ENCODE measurements around the gene PRKCE. TPM values are rescaled to one million over a fixed set of nuclear protein-coding genes. Genes with fewer than 3 reads are reported as not detected.

Gene PRKCE
- total and polyA plus RNA-seq, 11 donors = 4.1 to 22.3 (median 16.2) TPM

DNA sequence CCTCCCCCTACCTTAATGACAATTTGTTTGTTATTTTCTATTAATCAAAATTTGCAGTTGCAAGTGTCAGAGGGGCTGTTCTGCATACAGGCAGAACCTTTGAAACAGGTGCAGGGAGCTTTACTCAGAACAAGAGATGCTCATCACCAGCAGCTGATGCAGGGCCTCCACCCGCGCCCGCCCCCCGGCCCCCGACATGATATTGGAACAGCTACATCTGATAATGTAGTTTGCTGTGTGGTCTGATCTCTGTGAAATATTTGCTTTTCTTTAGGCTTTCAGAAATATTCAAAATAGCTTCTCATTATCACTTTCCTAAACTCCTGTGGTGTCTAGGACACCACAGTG, 130.0 kb downstream of the PRKCE start:
- Histone ChIP-seq H3K36me3 (no peaks in the 10 kb centered on the region), H3K9me3 (no peaks in the 10 kb centered on the region), H3K27me3 (no peaks in the 10 kb centered on the region), H3K4me3 (no peak overlapping the region), H3K4me1 (peaks cover 0 to 39% (median 14%) of the 10 kb centered on the region in 12 donors), H3K27ac (no peak overlapping the region)
- TF ChIP-seq, protein P1, sequence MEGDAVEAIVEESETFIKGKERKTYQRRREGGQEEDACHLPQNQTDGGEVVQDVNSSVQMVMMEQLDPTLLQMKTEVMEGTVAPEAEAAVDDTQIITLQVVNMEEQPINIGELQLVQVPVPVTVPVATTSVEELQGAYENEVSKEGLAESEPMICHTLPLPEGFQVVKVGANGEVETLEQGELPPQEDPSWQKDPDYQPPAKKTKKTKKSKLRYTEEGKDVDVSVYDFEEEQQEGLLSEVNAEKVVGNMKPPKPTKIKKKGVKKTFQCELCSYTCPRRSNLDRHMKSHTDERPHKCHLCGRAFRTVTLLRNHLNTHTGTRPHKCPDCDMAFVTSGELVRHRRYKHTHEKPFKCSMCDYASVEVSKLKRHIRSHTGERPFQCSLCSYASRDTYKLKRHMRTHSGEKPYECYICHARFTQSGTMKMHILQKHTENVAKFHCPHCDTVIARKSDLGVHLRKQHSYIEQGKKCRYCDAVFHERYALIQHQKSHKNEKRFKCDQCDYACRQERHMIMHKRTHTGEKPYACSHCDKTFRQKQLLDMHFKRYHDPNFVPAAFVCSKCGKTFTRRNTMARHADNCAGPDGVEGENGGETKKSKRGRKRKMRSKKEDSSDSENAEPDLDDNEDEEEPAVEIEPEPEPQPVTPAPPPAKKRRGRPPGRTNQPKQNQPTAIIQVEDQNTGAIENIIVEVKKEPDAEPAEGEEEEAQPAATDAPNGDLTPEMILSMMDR (IDR thresholded peaks at IDR 0.05) = no peak
- TF ChIP-seq POLR2A (IDR thresholded peaks at IDR 0.05) = no peak
- intact Hi-C loops (cut with DNase I) = loop anchor here in 3 of 10 donors (2.0 to 5.0 kb wide), 3 partner anchors 151 to 156 kb away; no protein-coding TSS in a partner anchor
- DNase-seq (no peak), ATAC-seq (no peak)
- WGBS, 4 donors = 93 to 100% (median 96%) methylated on average over 5 of the region's 5 CpGs

DNA sequence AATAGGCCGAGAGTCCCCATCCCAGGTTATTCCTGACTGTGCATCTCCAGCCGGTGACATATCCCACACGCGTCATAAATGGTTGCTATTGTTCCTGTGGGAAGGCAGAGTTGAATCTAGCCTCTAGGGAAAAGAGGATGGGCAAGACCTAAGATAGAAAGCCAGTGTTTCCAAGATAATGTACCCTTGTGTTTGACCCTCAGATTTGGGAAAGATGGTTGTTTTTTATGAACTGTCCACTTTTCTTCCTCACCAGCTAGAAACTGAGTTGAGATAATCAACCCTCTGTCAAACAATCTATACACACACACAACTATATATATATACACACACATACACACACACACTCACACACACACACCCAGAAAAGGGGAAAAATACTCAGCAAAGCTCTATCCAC, 131.0 kb downstream of the PRKCE start:
- Histone ChIP-seq H3K9me3 (no peaks in the 10 kb centered on the region), H3K27me3 (no peaks in the 10 kb centered on the region), H3K4me3 (no peak overlapping the region), H3K36me3 (no peaks in the 10 kb centered on the region), H3K4me1 (peaks cover 0 to 43% (median 14%) of the 10 kb centered on the region in 12 donors), H3K27ac (no peak overlapping the region)
- WGBS, 4 donors = 80 to 90% (median 83%) methylated on average over 4 of the region's 4 CpGs
- TF ChIP-seq, protein P1 (IDR thresholded peaks at IDR 0.05) = no peak
- TF ChIP-seq POLR2A (IDR thresholded peaks at IDR 0.05) = no peak
- ATAC-seq = no peak
- intact Hi-C loops (cut with DNase I) = loop anchor here in 2 of 10 donors (5.0 kb wide), 2 partner anchors 150 to 155 kb away; no protein-coding TSS in a partner anchor
- DNase-seq = no peak

DNA sequence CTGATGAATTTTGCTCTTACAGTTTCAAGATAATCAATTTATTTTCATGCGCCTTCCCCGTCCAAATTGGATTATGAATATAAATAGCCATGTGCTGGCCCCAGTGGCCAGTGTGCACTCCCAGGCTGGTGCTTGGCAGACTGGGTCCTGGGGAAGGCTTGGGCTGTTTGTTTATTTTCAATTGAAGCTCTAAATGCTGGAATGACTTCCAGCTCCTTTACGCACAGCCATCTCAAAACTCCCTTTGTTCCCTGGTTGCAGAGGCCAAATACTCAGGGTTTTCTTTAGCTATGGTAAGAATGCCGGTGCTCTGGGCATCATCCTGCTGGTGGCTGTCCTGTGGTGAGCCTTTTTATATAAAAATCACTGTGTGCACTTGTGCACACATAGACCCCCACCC, 131.5 kb downstream of the PRKCE start:
- intact Hi-C loops (cut with DNase I) = loop anchor here in 2 of 10 donors (5.0 kb wide), 2 partner anchors 149 to 154 kb away; no protein-coding TSS in a partner anchor
- no peak overlapping the region for H3K4me3 ChIP-seq
- H3K9me3 ChIP-seq = no peaks in the 10 kb centered on the region
- WGBS, 4 donors = 43 to 67% (median 59%) methylated on average over 4 of the region's 4 CpGs
- no peaks in the 10 kb centered on the region for H3K27me3 ChIP-seq
- H3K4me1 ChIP-seq = peaks cover 0 to 43% (median 13%) of the 10 kb centered on the region in 12 donors
- peak overlapping the region in 2 of 12 donors; percentile 0 to 18 for H3K27ac ChIP-seq
- no peaks in the 10 kb centered on the region for H3K36me3 ChIP-seq
- TF ChIP-seq, protein P1 (IDR thresholded peaks at IDR 0.05) = no peak
- no peak for TF ChIP-seq POLR2A (IDR thresholded peaks at IDR 0.05)
- ATAC-seq (peak in 1 of 4 donors; percentile 53), DNase-seq (no peak)

DNA sequence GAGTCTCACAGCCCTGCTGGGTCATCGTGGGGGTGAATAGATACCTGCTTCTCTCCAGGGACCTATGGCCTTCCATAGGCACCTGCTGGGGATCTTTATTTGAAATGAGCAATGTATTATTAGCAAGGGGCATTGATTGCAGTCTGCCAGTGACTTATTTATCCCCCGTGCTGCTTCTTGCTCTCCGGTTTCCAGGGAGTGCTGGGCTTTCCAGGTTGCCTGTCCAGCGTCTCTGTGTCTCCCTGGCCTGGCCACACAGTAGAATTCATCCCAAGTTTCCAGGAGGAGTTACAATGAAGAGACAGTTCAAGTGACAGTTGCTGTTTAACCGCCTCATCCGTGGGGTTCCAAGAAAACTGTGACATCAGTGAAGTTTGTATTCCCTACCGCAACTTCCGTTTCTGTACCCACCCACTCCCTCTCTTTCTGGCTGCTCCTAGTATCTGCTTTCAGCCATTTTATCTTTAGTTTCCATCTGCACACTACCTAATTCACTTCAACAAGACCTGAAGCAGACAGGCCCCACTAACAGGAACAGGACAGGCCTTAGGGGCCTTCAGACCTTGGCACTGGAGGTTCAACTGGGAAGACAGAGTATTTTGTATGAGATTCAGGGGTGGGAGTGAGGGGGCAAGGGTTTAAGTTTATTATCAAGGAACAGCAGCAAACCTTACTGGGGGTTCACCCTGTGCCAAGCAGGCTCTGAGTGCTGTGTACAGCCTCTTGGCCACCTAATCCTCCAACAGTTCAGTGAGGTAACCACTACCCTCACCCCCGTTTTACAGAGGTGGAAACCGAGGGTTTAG, 134.8 kb downstream of the PRKCE start:
- H3K4me1 ChIP-seq = peaks cover 8 to 46% (median 34%) of the 10 kb centered on the region in 12 donors
- WGBS, 4 donors = 89 to 92% (median 90%) methylated on average over 10 of the region's 10 CpGs
- no peak overlapping the region for H3K4me3 ChIP-seq
- no peaks in the 10 kb centered on the region for H3K9me3 ChIP-seq
- no peak overlapping the region for H3K27ac ChIP-seq
- H3K27me3 ChIP-seq = no peaks in the 10 kb centered on the region
- ATAC-seq (no peak), DNase-seq (no peak)
- intact Hi-C loops (cut with DNase I) = no loop called here
- H3K36me3 ChIP-seq = no peaks in the 10 kb centered on the region
- TF ChIP-seq, protein P1 (IDR thresholded peaks at IDR 0.05) = no peak
- TF ChIP-seq POLR2A (IDR thresholded peaks at IDR 0.05) = no peak
